ENCODE data around the gene CNTLN. TPM values are rescaled to one million over a fixed set of nuclear protein-coding genes. Genes with fewer than 3 reads are reported as not detected.

The CNTLN gene
- total and polyA plus RNA-seq, 2 of the 8 experiments (the other 6 are each of a cell fraction or from before 2014, with no cell fraction given) = 4.8 to 10.8 TPM

DNA sequence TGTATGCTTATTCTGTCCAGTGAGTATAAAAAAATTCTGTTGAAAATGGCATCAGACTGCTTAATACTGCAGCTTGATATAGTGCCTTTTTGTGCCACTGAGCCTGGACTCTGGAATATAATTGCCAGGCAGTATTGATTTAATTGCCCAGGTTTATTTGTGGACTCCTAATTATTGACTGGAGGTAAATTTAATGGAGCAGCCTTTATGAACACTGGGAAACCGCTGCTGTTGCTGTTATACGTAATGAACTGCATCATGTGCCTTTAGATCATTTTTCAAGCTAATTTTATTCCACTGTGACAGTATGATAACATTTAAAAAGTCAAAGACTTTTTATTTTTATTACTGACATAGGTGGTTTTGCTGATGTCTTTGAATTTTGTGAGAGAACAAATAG is 353.8 kb downstream of the CNTLN start:
- Histone ChIP-seq H3K9ac (replicated peaks in 1 of 4; ENCODE audit: extremely low read depth in 1 of 4, low read depth in 3 of 4, low read length in 3 of 4) (no peak overlapping the region), H3K18ac (ENCODE audit: extremely low read depth, low read length) (no peak overlapping the region), H4K5ac (ENCODE audit: insufficient read length, low read depth, low read length) (no peak overlapping the region), H2BK12ac (ENCODE audit: low read depth, low read length) (no peak overlapping the region), H3K23me2 (ENCODE audit: low read depth, low read length) (no peaks in the 10 kb centered on the region), H4K20me1 (replicated peaks in 1 of 2; ENCODE audit: control insufficient read depth in 1 of 2, insufficient read depth in 2 of 2, low read length in 2 of 2) (no peaks in the 10 kb centered on the region), H2BK15ac (ENCODE audit: low read length) (no peak overlapping the region), H3K36me3 (ENCODE audit: control insufficient read depth in 2 of 4, insufficient read depth in 4 of 4, low read length in 3 of 4) (peaks cover 0 to 2% (median 0%) of the 10 kb centered on the region in 4 experiments; a peak in 1 of 8 replicates), H4K91ac (replicated peaks; ENCODE audit: insufficient read length, low read length) (no peak overlapping the region), H3K23ac (ENCODE audit: insufficient read length) (no peak overlapping the region), H2BK5ac (ENCODE audit: low read depth, low read length) (no peak overlapping the region), H3K14ac (ENCODE audit: insufficient read length) (no peak overlapping the region), H3K79me1 (ENCODE audit: low read depth, low read length) (no peaks in the 10 kb centered on the region), H3K4me1 (replicated peaks in 1 of 4; ENCODE audit: control insufficient read depth in 3 of 4, insufficient read depth in 4 of 4, low read length in 3 of 4) (no peaks in the 10 kb centered on the region), H2BK120ac (replicated peaks; ENCODE audit: low read depth, low read length) (no peak overlapping the region), H3K4me2 (ENCODE audit: insufficient read depth in 1 of 2, low read depth in 2 of 2, low read length in 2 of 2) (no peak overlapping the region), H3K56ac (replicated peaks; ENCODE audit: insufficient read length, low read depth, low read length) (no peak overlapping the region), H4K8ac (ENCODE audit: extremely low read depth, insufficient read depth, low read length) (no peak overlapping the region), H3K27ac (ENCODE audit: low read depth, low read length) (no peak overlapping the region), H3K9me3 (ENCODE audit: insufficient read depth in 2 of 2, low read depth in 1 of 2, low read length in 1 of 2) (no peaks in the 10 kb centered on the region), H3K4me3 (ENCODE audit: extremely low read depth in 1 of 4, insufficient read depth in 2 of 4, low read depth in 3 of 4, low read length in 4 of 4) (no peak overlapping the region), H2AFZ (ENCODE audit: low read length) (no peak overlapping the region), H2AK5ac (ENCODE audit: low read depth, low read length) (no peak overlapping the region), H2BK20ac (ENCODE audit: low read length) (no peak overlapping the region), H3K27me3 (replicated peaks in 1 of 4; ENCODE audit: control insufficient read depth in 3 of 4, extremely low read depth in 1 of 4, insufficient read depth in 3 of 4, low read length in 3 of 4) (no peaks in the 10 kb centered on the region), H3K4ac (replicated peaks; ENCODE audit: insufficient read length, low read depth, low read length) (no peak overlapping the region), H3K79me2 (ENCODE audit: control insufficient read depth in 1 of 2, insufficient read depth in 2 of 2, low read length in 2 of 2) (no peaks in the 10 kb centered on the region)
- WGBS, 2 experiments (ENCODE audit: extremely low coverage in 1 of 2, insufficient coverage in 1 of 2, insufficient read length in 1 of 2, insufficient replicate concordance in 2 of 2, low coverage in 1 of 2, low lambda C conversion rate in 2 of 2, missing lambda C conversion rate in 1 of 2) = 89% methylated on average over 2 of the region's 2 CpGs; no CpG with 5 or more reads in 1 of the 2 experiments
- ChIA-PET POLR2A (ENCODE audit: partially characterized antibody) (no interaction called here), CTCF (ENCODE audit: partially characterized antibody) (interaction anchor here (0.7 kb wide), 1 partner anchor 12 kb away, joined by 3 read pairs; no protein-coding TSS in a partner anchor)
- DNase-seq (ENCODE audit: low read depth in 1 of 2, low spot score in 2 of 2) (no peak), FAIRE-seq (no peak)
- TF ChIP-seq, protein P1, sequence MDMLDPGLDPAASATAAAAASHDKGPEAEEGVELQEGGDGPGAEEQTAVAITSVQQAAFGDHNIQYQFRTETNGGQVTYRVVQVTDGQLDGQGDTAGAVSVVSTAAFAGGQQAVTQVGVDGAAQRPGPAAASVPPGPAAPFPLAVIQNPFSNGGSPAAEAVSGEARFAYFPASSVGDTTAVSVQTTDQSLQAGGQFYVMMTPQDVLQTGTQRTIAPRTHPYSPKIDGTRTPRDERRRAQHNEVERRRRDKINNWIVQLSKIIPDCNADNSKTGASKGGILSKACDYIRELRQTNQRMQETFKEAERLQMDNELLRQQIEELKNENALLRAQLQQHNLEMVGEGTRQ (IDR thresholded peaks at IDR 0.05; ENCODE audit: low read length) = no peak
- TF ChIP-seq SAP30 (IDR thresholded peaks at IDR 0.05; ENCODE audit: insufficient read depth, insufficient replicate concordance, low read length) (no peak), CEBPB (IDR thresholded peaks at IDR 0.05; ENCODE audit: low read depth, low read length) (no peak), RFX5 (IDR thresholded peaks at IDR 0.05; ENCODE audit: borderline replicate concordance, low read depth, low read length) (no peak), EGR1 (IDR thresholded peaks at IDR 0.05; ENCODE audit: borderline replicate concordance, low read depth, low read length) (no peak), KDM5A (IDR thresholded peaks at IDR 0.05; ENCODE audit: low read length) (no peak), HDAC6 (IDR thresholded peaks at IDR 0.05; ENCODE audit: low read depth, low read length) (no peak), ZNF274 (IDR thresholded peaks at IDR 0.05; ENCODE audit: borderline replicate concordance, extremely low read depth, low read length) (no peak), RXRA (IDR thresholded peaks at IDR 0.05; ENCODE audit: insufficient read depth, low read depth, low read length) (no peak), NANOG (IDR thresholded peaks at IDR 0.05; ENCODE audit: insufficient read depth, low read depth, low read length, poor library complexity, severe bottlenecking) (no peak)
- TF ChIP-seq, protein P2, sequence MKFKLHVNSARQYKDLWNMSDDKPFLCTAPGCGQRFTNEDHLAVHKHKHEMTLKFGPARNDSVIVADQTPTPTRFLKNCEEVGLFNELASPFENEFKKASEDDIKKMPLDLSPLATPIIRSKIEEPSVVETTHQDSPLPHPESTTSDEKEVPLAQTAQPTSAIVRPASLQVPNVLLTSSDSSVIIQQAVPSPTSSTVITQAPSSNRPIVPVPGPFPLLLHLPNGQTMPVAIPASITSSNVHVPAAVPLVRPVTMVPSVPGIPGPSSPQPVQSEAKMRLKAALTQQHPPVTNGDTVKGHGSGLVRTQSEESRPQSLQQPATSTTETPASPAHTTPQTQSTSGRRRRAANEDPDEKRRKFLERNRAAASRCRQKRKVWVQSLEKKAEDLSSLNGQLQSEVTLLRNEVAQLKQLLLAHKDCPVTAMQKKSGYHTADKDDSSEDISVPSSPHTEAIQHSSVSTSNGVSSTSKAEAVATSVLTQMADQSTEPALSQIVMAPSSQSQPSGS (IDR thresholded peaks at IDR 0.05; ENCODE audit: low read length) = no peak
